ENCODE data around the gene RBBP7.

- TF ChIP-seq CTCF (conservative IDR thresholded peaks at IDR 0.05; ENCODE audit: low read length), result no peak
- TF ChIP-seq EZH2phosphoT487 (IDR thresholded peaks at IDR 0.05; ENCODE audit: borderline replicate concordance), result no peak
Observed at GRCh38 chrX:16876696-16877095, 6.5 kb upstream of the RBBP7 start.

All from Loucy (cell line).